NT2/D1 (cell line): ENCODE measurements around the gene SLCO4A1.

Experiments used
- SUZ12 ChIP-seq: IDR thresholded peaks from 2 replicates; pipeline ENCODE4 v1.6.1; 2011; ENCODE audit not compliant: insufficient read length, insufficient read depth; ENCODE audit errors: extremely low read depth
- YY1 ChIP-seq: IDR thresholded peaks from 2 replicates; pipeline ENCODE4 v1.6.1; 2011; ENCODE audit not compliant: insufficient read length, insufficient read depth
- ZNF274 ChIP-seq: IDR thresholded peaks from 2 replicates; pipeline ENCODE4 v1.6.1; 2011; ENCODE audit warnings: mild to moderate bottlenecking, low read depth, low read length

GRCh38 chr20:62621251-62622110, 20.8 kb upstream of the SLCO4A1 start:
- TF ChIP-seq SUZ12 (no peak), ZNF274 (no peak), YY1 (no peak)
